CD4-positive, alpha-beta T cell treated with Interleukin-4 for 4 hours (primary cell): Measurements from ENCODE around the gene ZCCHC3.

Source experiments
- DNase-seq: peaks from one replicate; pipeline ENCODE4 v3.0.0-alpha.2; 2020

The ZCCHC3 gene

GRCh38 chr20:347640-348484, 50.5 kb downstream of the ZCCHC3 start:
- peak; percentile 51 for DNase-seq

GRCh38 chr20:348972-349841, 51.8 kb downstream of the ZCCHC3 start:
- no peak for DNase-seq
